ENCODE measurements around the gene ARHGAP4.

GRCh38 chrX:153882086-153882498 lies 44.0 kb downstream of the ARHGAP4 start:
- TF ChIP-seq EP300 (IDR thresholded peaks at IDR 0.05) (no peak), CTCF (IDR thresholded peaks at IDR 0.05) (no peak), POLR2A (IDR thresholded peaks at IDR 0.05) (no peak), POLR2AphosphoS5 (IDR thresholded peaks at IDR 0.05) (no peak)
